GM19328 (cell line): Measurements from ENCODE around the gene WEE2.
"Not testable (repeated sequence)": the region's sequence is repeated elsewhere in the genome, so short reads cannot be mapped to it uniquely, and the experiment has no call there.

Experiments
- ATAC-seq: cut with Tn5 transposase; IDR thresholded peaks from one replicate; pipeline ENCODE4 v1.9.1; 2021; ENCODE audit warnings: mild to moderate bottlenecking, moderate library complexity; ENCODE audit not compliant: unreplicated experiment

Gene WEE2

GRCh38 chr7:141770083-141770583 is 62.0 kb downstream of the WEE2 start:
- not testable (repeated sequence) for ATAC-seq

- ATAC-seq: no peak
Measured at GRCh38 chr7:141776374-141776773, 68.2 kb downstream of the WEE2 start, which contains the start of gene TAS2R4. Gene TAS2R4 (plus strand): TSS chr7:141776674. CDS start chr7:141778489, 1,815 bp downstream.
